ENCODE data around the gene CCT3.
"Not testable (repeated sequence)": the region's sequence is repeated elsewhere in the genome, so short reads cannot be mapped to it uniquely, and the experiment has no call there.

Gene CCT3

DNA sequence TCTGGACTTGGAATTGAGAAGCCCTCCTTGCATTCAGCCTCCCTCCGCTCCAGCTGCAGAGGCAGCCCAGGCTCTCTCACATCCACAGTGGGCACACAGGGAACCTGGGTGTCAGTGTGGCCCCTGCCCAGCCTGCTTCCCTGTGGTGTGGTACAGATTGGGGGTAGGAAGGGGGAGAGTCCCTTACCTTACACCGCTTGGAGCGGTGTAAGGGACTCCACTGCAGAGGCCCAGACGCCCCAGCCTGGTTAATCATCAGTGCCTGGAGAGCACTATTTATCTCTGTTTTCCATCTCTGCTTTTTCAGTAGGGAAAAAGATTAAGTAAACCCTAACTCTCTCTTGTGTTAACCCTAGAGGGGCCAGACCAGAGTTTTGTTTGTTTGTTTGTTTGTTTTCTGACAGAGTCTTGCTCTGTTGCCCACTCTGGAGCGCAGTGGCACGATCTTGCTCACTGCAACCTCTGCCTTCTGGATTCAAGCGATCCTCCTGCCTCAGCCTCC lies 30.1 kb upstream of the CCT3 start:
- DNase-seq = no peak

DNA sequence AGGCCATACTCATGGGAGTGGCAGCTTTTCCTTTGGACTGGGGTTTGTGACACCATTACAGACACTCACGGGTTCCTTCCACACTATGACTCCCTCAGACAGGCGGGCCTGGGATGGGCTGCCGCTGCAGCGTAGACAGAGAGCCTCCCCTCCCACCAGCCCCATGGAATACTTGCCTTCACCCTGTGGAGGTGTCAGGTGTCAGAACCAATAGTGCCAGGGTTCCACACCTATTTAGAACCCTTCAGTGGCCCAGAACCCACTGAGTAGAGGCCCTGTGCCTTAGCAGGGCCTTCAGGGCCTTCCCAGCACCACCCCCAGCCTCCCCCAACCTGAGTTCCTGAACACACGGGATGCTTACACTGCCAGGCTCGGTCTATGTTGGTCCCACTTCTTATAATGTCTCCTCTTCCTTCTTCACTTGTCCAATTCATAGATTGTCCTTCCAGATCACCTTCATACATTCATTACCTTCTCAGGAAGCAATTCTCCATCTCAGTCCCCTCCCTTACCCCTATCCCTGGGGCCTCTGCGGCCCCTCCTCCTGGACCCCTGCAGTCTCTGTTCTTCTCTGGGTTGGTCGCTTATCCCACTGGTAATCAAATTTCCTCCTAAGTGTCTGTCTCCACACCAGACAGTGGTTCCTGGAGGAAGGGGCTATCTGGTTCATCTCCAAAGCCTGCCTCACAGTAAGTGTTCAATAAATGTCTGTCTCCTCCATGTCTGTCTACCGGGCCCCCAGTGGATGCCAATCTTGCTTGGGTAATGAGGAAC lies 29.5 kb upstream of the CCT3 start:
- DNase-seq = no peak

DNA sequence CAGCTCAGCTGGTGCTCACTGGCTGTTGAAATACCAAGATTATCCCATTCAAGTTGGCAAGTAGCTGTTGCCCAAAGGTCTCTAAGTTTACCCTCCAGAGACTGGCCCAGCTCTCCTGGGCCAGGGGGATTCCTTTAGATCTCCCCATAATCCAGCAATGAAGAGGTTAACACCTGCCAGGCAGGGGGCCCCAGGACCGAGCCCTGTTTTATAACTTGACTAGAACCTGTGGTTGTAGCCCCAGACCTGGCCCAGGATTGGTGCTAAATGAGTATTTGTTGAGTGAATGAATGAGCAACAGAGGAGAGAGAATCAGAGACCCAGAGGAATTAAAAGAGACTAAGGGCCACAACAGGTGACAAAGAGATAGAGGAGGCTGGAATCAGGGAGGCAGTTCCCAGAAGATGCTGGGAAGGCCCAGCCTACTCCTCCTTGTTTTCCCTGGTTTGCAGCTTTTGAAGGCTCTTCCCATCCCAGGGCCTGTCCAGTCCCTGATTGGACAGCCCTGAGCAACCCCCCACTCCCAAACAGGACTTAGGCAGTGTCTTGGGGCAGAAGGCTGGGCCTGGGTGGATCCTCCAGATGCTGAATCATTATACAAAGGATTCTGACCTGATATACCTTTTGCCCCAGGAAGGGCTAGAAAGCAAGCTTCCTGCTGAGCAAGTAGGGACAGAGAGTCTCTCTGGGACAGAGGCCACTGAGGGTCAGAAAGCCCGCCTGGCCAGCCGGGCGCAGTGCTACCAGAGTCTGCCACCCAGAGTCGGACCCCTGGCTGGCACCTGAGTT lies 28.5 kb upstream of the CCT3 start:
- DNase-seq = no peak

DNA sequence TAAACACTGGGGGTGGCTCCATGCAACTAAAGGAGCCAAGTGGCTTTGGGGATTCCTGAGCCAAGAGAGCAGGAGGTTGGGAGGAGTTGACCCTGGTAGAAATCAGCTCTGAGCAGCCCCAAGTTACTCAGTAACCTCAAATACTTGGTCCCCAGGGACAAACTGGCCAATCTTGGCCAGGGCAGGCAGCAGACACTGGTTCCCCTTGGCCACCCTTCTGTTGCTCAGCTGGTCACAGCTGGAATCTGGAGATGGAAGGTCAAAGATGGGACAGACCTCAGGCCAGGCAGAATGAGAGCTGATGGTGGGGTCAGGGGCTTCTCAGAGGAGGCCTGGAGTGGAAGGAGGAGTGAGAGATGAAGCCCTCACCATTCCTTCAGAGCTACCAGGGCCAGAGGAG lies 27.7 kb upstream of the CCT3 start:
- no peak for DNase-seq

DNA sequence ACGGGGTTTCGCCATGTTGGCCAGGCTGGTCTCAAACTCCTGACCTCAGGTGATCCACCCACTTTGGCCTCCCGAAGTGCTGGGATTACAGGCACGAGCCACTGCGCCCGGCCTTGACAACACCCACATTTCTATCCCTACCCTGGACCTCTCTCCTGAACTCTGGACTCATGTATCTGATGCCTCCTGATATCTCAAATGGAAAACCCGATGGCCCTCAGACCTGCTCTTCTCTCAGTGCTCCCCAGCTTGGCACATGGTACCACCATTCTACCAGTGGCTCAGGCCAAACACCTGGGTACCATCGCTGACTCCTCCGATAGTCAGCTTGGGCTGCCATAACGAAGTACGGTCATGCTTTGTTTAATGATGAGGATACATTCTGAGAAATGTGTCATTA lies 22.4 kb upstream of the CCT3 start:
- DNase-seq = no peak

DNA sequence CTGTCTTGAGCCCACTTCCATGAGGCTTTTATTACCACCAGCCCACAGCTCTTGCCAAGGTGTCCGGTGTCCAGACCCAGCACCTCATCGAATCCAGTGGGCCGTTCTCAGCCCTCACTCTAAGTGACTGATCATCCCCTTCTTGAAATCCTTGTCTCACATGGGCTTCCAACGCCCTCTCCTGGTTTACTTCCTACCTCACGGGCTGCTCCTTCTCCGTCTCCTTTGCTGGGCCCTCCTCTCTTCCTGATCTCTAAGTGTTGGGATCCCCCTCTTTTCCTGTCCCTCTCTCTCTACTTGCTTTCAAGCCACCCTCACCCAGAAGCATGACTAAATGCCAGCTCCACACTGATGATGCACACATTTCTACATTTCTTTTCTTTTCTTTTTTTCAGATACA lies 21.9 kb upstream of the CCT3 start:
- DNase-seq = no peak

DNA sequence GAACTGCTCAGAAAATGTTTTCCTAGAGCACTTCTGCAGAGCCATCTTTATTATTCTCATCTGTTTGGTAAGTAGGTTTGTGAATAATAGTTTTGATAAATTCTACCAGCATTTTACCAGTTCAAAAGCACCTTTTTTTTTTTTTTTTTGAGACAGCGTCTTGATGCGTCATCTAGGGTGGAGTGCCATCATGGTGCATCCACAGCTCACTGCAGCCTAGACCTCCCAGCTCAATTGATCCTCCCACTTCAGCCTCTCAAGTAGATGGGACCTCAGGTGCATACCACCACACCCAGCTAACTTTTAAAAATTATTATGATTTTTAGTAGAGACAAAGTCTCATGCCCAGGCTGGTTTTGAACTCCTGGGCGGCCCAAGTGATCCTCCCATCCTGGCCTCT lies 21.2 kb upstream of the CCT3 start:
- DNase-seq = no peak

DNA sequence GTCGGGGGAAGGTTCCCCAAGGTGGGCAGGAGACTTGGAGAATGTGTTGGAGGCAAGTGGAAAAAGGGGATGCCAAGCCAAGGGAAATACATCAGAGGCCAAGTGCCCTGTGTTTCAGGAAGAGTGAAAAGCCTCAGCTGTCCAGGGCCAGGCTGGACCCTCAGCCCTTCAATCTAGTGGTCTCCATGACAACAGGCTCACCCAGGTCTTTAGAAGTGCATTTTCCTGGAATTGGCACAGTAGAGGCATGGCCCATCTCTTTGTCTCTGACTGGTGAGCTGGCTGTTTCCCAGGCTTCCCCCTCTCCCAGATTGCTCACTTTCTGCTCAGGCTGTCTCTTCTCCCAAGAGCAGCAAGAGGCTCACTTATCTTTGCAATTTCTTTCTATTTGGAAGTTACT lies 20.5 kb upstream of the CCT3 start:
- DNase-seq = no peak

DNA sequence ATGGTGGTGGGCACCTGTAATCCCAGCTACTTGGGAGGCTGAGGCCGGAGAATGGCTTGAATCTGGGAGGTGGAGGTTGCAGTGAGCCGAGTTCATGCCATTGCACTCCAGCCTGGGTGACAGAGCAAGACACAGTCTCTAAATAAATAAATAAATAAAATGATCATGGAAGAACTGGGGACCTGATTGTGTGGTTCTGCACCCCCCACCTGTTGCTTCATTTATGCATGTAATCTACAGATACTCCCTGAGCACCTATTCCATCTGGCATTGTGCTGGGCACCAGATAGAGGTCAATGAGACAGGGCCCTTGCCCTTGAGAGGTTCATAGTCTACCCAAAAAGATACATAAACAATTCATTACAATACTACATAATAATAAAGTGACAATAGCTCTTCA lies 19.9 kb upstream of the CCT3 start:
- DNase-seq = no peak

DNA sequence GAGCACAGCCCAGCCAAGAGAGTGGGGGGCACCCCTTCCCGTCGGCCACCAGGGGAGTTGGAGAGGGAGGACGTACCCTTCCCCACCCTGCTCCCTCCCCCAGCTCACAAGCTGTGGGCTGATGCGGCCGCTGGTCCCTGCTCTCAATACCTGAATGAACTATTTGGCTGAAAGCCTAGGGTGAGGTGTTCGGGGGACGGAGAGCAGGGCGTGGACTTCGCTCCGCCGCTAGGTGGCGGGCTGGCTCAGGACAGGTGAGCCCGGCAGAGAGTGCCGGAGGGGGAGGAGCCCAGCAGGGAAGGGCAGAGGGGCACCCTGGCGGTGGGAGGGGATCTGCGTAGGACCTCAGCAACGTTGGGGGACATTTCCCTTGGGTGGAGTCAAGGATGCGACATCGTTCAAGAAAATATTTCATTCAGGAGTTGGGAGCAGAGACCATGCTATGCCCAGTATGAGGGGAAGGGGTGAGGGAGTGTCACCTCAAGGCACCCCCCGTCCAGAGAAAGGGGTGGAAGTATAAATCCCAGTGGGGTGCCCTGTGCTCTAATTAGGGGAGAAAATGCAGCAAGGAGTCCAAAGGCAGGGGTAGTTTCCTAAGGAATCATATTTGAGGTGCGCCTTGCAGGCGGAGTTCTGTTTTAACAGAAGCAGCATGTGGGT lies 18.9 kb upstream of the CCT3 start:
- no peak for DNase-seq

DNA sequence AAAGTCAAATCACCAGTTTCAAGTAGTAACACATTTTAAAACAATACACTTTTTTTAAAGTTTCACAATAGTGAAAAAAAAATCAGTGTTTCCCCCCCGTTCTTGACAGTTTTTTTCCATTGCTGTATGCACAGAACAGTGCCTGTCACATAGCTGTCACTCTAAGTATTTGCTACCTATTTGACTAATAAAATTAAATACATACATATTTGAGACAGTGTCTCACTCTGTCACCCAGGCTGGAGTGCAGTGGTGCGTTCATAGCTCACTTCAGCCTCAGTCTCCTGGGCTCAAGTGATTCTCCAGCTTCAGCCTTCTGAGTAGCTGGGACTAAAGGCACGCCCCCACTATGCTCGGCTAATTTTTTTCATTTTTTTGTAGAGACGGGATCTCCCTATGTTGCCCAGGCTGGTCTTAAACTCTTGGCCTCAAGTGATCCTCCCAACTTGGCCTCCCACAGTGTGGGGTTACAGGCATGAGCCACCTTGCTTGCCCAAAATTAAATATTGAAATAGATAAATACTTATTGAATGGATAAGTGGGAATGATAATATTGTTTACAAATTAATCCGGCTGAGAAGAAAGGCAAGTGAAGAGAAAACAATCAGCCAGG lies 18.3 kb upstream of the CCT3 start:
- DNase-seq = no peak

DNA sequence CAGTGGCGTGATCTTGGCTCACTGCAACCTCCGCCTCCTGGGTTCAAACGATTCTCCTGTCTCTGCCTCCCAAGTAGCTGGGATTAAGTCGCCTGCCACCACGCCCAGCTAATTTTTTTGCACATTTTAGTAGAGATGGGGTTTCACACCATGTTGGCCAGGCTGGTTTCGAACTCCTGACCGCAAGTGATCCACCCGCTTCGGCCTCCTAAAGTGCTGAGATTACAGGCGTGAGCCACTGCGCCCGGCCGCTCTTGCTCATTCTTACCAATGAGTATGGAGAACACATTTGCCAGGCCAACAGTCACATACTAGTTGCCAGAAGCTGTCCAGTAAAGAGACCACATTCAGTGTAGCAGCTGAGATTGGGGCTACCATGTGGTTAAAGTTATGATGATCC lies 14.4 kb upstream of the CCT3 start:
- DNase-seq = not testable (repeated sequence)

DNA sequence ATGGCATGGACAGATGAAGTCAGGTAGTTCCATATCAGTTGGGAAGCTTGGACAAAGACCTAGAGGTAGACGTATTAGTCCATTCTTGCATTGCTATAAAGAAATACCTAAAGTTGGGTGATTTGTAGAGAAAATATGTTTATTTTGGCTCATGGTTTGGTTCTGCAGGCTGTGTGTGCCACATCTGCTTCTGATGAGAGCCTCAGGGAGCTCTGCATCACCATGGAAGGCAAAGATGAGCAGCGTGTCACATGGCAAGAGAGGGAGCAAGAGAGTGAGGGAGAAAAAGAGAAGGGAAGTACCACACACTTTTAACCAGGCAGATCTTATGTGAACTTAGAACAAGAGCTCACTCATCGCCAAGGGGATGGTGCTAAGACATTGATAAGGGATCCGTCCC lies 9.2 kb upstream of the CCT3 start:
- DNase-seq = no peak

DNA sequence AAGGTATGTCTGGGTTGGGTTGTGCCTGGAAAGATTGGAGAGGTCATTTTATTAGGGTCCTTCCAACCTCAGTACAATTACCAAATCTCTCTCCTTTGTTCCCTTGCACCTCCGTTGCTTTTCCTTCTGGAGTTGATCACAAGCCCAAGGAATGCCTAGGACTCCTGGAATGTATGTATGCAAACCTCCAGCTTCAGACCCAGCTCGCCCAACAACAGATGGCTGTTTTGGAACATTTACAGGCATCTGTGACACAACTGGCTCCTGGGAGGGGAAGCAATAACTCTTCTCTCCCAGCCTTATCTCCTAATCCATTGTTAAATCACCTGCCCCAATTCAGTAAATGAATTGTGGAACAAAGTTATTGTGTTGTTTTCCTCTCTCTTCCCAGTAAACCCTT lies 8.5 kb upstream of the CCT3 start:
- DNase-seq = no peak

DNA sequence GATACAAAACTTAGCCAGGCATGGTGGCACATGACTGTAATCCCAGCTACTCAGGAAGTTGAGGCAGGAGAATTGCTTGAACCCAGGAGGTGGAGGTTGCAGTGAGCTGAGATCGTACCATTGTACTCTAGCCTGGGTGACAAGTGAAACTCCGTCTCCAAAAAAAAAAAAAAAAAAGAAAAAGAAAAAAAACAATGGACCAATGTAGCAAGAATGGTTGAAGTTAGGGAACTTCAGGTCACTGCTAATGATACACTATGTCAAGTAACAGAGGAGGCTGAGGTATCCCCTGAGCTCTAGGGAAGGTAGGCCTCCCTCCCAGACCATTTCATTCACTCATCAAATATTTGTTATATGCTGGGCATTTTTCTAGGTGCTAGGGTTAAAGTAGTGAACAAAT lies 7.9 kb upstream of the CCT3 start:
- DNase-seq = not testable (repeated sequence)

DNA sequence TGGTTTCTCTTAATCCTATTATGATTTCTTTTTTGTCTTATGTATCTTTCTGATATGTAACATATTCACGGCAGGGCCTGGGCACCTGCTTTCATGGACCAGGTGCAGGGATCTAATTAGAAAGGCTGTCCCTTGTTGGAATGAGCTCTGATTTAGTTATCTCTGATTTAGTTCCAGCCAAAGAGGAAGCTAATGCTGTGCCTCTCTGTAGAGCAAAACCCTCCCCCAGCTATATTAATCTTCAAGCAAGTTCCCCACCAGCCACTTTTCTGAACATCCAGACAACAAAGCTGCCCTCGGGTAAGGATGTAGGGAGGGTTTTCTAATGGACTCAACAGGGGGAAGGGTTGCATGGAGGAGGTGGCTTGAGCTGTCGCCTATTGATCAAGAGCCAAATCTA lies 6.3 kb upstream of the CCT3 start:
- no peak for DNase-seq

DNA sequence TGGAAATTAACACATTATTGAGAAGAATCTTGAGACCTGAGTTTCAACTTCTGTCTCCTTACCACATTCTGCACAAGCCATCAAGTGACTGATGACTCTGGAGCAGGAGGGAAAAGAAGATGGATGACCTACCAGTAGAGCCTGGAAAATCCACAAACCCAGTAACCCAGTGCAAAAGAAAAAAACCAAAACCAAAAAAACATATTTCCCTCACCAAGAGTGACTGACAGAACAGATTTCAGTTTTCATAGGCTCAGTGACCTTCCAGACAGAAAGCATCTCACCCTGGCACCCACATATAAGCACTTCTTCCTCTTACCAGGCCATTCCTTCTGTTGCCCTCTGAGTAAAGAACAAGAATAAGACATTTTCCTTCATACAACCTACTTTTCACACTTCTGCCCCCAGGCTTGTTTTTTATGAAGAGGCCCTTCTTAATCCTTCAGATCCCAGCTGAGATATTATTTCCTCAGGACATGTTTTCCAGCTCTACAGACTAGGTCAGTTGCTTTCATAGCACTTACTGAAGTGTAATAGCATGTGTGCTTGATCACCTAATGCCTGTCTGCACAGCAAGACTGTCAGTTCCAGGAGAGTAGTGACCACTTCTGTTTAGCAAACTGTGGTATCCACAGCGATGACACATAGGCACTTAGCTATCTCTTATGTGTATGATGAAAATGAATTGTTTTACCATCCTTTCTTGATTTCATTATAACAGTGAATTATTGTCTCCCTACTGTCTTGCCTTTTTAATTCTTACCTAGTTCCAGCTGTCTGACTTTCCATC lies 4.3 kb upstream of the CCT3 start:
- no peak for DNase-seq

DNA sequence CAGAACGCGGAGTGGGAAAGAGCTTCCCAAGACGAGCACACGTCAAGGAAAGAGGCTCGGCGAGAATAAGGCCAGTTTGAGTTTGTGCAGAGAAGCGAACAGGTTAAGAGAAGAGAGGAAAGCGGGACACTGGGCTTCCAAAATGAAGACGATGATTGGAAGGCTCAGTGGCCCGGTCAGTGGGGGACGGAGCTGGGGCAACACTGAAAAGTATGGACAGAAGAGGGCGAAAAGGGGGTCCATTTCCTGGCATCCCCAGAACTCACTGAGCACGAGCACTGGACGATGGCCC lies 258 bp downstream of the CCT3 start:
- DNase-seq = no peak

DNA sequence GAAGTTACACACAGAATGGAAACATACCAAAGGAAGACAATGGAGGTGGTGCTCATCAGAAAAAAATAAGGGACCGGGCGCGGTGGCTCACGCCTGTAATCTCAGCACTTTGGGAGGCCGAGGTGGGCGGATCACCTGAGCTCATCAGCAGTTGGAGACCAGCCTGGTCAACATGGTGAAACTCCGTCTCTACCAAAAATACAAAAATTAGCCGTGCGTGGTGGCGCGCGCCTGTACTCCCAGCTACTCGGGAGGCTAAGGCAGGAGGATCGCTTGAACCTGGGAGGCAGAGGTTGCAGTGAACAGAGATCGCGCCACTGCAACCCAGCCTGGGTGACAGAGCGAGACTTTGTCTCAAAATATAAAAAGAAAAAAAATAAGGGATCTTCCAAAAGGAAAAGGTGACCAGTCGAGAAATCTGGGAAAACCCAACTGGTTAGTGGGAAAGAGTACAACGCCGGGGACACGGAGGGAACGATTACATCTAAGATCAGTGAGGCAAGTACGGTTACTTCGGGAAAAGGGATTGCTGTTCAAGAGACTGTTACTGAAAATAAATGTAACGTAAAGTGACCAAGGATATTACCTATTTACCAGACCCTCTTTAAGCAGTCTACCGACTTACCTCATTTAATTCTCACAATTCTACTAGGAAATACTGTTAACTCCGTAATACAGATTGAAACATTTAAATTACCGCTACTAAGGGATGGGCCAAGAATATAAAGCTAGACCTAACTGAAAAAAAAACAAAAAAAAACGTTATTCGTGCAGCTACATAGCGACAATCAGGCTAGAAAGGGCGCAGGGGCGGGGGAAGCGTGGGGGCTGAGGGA lies 822 bp downstream of the CCT3 start:
- no peak for DNase-seq

DNA sequence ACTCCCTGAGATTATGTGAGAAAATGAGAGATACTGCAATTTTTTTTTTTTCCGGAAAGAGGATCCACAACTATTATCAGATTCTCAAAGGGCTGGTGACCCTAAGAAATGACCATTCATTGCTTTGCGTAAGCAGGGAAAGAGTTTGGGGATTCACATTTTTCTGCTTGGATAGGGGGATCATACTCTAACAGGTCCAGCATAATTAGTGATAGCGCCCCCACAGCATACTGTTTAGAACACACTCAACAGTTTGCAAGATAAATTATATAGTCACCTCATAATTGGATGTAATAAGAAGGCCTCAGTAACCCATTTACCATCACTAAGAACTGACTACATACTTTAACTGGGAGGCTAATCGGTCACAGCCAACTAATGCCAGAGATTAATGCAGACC lies 1.9 kb downstream of the CCT3 start:
- no peak for DNase-seq

DNA sequence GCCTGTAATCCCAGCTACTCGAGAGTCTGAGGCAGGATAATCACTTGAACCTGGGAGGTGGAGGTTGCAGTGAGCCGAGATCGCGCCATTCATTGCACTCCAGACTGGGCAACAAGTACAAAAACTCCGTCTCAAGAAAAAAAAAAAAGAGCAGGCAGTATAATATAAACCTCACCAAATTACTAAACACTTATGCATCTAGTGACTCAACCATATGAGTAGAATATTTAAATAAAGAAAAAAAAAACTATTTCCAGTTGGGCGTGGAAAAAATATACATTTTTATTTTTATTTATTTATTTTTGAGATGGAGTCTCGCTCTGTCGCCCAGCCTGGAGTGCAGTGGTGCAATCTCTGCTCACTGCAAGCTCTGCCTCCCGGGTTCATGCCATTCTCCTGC lies 14.9 kb downstream of the CCT3 start:
- not testable (repeated sequence) for DNase-seq

DNA sequence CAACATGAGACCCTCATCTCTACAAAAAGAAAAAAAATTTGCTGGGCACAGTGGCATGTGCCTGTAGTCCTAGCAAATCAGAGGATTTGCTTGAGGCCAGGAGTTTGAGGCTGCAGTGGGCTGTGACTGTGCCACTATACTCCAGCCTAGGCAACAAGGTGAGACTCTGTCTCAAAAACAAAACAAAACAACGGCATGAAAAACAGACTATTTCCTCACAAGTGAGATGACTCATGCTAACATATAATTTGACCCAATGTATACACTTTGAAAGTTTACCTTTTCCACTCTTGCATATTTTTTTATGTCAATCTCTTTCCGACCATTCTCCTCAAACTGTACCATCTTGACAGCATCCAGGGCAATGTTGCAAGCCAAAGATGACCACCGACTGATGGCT lies 17.5 kb downstream of the CCT3 start:
- no peak for DNase-seq

Measured in kidney glomerular epithelial cell (primary cell).